NCI-H82 treated with DMSO at 0.1 percent for 48 hours (cell line): ENCODE data around the gene RNF224.
"Not testable (repeated sequence)": the region's sequence is repeated elsewhere in the genome, so short reads cannot be mapped to it uniquely, and the experiment has no call there.

Experiments
- DNase-seq: peaks from one replicate; lab custom pipeline; 2025; ENCODE audit not compliant: unreplicated experiment; lab: John Stamatoyannopoulos, UW

Gene RNF224

DNA sequence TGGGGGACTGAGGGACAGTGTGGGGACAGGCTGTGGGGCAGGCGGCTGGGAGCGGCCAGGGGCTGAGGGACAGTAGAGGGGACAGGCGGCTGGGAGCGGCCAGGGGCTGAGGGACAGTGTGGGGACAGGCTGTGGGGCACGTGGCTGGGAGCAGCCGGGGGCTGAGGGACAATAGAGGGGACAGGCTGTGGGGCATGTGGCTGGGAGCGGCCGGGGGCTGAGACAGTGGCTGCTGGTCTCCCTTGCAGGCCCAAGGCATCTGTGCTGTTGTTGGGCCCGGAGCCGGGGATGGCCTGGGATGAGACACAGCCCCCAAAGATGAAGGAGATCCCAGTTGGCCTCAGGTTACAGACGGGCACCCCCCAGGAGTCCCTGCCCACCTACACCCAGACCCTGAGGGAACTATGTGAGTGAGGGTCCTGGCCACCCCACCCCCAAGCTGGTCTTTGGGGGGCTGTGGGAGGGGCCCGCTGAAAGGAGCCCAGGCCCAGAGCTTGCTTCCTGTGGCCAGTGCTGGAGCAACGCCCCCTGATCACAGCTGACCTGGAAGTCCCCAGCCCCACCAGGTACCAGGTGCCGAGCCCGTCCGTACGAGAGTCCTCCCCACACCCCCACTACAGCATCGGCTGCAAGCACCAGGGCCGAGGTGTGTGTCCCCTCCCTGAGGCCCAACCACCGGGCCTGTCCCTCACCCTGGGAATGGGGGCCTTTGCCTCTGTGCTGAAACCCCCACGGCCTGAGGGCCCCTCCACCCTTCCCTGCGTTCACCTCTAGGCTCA is 24.4 kb downstream of the RNF224 start:
- DNase-seq: no peak

DNA sequence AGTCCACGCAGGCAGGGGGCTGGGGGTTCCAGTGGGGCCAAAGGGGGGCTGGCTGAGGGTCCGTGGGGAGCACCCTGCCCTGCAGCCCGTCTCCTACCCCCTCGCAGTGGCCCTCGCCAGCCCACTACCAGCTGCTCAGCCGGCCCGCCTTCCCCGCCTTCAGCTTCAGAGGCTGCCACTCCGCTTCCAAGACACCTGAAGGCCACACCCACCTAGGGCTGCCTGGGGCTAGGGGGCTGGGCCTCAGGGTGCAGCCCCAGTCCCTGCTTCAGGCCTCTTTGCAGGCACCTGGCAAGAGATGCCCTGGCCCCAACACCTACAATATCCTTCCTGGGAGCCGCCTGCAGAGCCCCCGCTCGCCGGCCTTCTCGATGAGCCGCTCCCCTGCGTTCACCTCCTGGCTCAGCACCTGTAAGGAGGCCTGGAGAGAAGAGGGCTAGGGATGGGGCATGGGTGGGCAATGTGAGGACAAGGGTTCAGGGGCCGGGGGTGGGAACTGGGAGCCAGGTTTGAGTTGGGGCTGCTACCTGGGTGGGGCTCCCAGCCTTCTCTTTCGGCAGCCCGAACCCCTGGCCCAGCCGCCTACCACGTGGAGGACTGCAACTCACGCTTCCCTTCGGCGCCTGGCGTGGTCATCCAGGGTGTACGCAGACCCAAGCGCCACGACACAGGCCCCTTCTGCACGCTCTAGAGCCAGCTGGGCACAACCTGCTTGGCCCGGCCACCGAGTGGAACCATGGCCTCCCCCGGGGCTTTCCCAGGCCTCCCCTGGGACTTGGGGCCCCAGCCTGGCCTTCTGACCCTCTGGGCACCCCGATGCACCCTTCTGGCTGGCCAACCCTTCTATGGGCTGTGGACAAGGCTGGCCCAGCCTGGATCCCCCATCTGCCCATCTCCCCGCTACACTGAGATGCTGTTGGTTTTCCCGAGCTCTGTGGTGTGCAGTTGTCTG is 25.5 kb downstream of the RNF224 start:
- no peak for DNase-seq

GRCh38 chr9:137253717-137254623 is 26.7 kb downstream of the RNF224 start:
- no peak for DNase-seq

GRCh38 chr9:137254624-137255447 is 27.5 kb downstream of the RNF224 start, which contains the start of gene NELFB:
NELFB (plus strand) TSS chr9:137255327.
- DNase-seq: peak; percentile 52

DNA sequence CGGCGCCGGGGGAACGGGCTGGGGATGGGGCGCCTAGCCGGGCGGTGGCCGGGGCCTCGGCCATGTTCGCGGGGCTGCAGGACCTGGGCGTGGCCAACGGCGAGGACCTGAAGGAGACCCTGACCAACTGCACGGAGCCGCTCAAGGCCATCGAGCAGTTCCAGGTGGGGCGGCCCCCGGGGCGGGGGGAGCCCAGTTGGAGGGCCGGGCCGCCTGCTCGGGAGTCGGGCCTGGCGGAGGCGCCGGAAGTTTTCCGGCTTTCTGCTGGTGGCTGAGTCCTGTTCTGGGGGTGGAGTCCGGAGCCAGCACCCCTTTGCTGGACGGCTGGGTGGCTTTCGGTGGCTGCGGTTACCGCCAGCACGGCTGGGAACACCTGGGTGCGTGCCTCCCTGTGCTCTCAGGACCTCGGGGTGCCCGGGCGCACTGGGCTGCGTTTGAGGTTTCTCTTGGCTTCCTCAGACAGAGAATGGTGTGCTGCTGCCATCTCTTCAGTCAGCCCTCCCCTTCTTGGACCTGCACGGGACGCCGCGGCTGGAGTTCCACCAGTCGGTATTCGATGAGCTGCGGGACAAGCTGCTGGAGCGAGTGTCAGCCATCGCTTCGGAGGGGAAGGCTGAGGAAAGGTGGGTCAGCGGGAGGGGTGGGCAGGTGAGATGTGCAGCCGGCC is 28.3 kb downstream of the RNF224 start:
- DNase-seq: no peak

GRCh38 chr9:137256362-137256761 is 29.1 kb downstream of the RNF224 start:
- no peak for DNase-seq

GRCh38 chr9:137256856-137257255 is 29.6 kb downstream of the RNF224 start:
- no peak for DNase-seq

- DNase-seq: not testable (repeated sequence)
Observed at GRCh38 chr9:137262173-137262908, 35.0 kb downstream of the RNF224 start.

DNA sequence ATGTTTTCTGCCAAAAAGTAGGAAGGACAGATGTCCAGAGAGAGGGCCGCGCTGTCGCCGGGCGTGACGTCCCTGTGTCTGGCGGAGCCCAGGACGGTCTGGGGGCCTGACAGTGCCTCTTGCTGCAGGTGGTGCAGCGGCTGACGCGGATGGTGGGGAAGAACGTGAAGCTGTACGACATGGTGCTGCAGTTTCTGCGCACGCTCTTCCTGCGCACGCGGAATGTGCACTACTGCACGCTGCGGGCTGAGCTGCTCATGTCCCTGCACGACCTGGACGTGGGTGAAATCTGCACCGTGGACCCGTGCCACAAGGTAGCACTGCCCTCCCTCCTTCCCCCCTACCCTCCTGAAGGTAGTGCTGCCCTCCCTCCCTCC is 35.6 kb downstream of the RNF224 start:
- DNase-seq: no peak

DNA sequence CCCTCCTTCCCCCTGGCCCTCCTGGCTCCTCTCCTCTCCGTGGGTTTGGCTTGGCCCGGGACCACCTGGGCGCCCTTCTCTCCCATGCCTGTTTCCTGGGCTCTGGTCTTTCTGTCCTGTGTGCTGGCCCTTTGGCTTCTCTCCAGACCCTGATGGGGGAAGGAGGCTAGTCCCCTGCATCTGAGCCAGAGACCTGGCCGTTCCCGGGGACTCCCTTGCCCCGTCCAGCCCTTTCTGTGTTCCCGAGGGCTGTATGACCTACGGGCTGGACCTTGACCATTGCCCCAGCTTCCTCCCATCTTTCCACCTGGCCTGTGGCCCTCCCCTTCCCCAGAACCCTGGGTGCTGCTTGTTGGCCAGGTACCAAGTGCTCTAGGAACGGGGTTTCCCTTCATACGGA is 36.2 kb downstream of the RNF224 start:
- no peak for DNase-seq

GRCh38 chr9:137264067-137264466 is 36.8 kb downstream of the RNF224 start:
- DNase-seq: no peak

DNA sequence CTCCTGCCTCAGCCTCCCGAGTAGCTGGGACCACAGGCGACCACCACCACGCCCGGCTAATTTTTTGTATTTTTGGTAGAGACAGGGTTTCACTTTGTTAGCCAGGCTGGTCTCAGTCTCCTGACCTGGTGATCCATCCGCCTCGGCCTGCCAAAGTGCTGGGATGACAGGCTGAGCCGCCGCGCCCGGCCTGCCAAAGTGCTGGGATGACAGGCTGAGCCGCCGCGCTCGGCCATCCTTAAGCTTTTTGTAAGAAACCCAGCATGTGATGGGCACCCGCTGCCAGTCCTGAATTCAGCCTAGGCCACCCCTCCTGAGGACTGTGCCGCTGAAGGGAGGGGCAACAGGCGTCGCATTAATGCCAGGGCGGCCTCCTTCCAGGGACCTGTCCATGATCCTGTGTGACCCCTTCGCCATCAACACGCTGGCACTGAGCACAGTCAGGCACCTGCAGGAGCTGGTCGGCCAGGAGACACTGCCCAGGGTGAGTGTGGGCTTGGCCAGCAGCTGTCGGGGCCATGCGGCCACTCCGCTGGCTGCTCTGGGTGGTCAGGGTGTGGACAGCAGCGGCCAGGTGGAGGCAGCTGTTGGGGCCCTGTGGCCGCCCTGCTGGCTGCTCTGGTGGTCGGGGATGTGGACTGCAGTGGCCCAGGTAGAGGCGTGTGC is 38.3 kb downstream of the RNF224 start:
- no peak for DNase-seq

GRCh38 chr9:137266162-137266527 is 38.8 kb downstream of the RNF224 start:
- no peak for DNase-seq

DNA sequence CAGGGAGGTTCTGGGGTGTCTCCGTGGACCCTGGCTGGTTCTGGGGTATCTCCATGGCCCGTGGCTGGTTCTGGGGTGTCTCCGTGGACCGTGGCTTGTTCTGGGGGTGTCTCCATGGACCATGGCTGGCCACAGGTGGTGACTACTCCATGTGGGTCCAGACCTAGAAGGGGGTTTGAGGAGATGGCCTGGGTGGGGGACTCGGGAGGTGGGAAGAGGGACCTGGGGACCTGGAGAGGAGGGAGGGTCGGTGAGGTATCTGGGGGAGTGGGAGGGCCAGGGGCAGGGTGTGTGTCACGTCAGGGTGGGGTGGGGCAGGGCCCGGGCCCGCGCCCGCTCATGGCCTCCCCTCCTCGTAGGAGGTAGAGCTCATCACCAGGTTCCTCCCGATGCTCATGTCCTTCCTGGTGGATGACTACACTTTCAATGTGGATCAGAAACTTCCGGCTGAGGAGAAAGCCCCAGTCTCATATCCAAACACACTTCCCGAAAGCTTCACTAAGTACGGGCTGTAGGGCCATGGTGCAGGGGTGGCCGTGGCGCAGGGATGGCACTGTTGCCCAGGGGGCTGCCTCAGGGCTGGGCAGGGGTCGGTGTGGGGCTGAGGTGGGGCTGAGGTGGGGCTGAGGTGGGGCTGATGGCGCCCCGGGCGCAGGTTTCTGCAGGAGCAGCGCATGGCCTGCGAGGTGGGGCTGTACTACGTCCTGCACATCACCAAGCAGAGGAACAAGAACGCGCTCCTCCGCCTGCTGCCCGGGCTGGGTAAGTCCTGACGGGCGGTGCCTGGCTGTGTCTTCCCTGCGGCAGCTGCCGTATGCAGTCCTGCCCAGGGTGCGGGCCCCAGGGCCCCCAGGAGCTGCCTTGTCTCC is 39.5 kb downstream of the RNF224 start:
- DNase-seq: no peak

DNA sequence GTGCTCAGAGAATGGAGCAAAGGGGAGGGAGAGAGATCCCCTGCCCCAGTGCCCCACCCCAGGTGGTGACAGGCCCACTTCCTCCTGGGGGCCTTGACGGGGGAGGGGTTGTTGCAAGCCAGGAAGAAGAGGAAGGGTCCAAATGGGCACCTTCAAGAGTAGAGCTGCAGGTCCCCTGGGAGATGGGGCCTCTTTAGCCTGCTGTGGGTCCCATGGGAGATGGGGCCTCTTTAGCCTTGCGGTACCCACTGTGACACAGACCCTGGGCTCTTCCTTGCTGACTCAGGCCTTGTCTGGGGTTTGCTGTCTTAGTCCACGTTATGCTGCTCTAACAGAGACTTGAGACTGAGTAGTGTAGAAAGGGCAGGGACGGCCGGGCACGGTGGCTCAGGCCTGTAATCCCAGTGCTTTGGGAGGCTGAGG is 40.6 kb downstream of the RNF224 start:
- DNase-seq: no peak

DNA sequence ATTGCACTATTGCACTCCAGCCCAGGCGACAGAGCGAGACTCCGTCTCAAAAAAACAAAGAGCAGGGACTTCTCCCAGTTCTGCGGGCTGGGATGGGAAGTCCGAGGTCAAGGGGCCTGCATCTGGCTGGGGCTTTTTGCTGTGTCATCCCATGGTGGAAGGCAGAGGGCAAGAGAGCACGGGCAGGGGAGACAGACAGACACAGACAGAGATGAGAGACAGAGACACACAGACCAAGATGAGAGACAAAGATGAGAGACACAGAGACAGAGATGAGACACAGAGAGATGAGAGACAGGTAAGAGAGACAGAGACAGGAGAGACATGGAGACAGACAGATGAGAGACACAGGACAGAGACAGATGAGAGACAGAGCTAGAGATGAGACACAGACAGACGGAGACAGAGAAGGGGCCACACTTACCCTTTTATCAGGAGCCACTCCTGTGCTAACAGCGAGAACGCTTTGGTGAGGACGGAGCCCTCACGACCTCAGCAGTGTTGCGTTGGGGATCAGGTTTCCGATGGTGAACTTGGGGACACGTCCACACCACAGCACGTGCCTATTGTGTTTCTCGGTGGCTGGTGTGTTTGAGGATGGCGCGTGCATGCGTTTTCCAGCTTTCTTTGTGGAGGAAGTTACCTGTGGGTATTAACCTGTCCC is 41.4 kb downstream of the RNF224 start:
- DNase-seq: no peak

DNA sequence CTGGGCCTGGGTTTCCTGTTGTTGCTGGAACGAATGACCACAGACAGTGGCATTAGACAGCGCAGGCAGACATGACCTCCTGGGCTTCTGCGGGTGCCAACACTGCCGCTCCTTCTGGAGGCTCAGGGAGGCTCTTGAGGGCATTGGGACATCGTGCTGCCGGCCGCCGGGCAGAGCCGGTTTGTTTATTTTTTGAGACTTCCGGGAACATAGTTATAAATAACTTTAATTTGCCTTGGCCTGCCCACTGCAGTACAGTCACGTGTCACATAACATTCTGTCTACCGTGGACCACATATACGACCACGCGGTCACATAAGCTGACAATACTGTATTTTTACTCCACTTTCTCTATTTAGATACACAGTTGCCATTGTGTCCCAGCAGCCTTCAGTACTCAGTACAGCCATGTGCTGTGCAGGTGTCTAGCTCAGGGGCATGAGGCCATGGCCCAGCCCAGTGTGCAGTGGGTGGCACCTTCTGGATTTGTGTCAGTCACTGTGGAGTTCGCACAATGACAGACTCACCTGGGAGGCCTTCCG is 42.0 kb downstream of the RNF224 start:
- DNase-seq: no peak
